Measurements from ENCODE around the gene MPHOSPH10.
"Not testable (repeated sequence)": the region's sequence is repeated elsewhere in the genome, so short reads cannot be mapped to it uniquely, and the experiment has no call there.

MPHOSPH10 gene

DNA sequence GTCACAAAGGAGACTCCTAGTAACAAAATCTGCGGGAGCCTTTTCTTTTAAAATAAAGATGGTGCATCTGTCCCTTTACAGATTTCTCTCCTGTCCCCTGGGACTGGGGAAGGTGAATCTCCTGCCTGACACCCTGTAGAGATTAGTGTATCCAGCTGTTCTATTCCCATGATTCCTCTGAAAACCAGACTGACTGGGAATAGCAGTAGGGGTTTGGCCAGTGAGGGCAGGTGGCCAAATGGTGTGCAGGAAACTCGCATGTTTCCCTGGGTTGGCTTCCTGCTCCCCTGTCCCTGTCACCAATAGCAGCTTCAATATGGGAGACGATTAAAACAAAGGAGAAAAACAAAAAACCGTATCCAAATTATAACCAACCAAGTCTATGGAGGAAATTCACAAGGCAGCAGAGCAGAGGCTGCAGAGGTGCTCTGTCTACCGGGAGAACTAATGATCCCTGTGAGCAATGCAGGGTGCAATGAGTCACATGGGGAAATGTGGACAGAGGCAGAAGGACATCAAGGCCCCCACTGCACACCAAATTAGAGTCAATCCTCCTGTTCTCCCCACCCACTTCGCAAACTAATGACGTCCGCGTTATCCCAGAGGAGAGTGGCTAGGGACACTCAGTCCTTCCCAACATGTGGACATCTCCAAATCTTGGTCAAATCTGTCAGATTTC lies 45.0 kb upstream of the MPHOSPH10 start:
- H3F3A ChIP-seq (ENCODE audit: low read depth); H3K27me3 ChIP-seq (ENCODE audit: insufficient read depth, low read length, poor library complexity, severe bottlenecking); H4K20me1 ChIP-seq (ENCODE audit: insufficient read depth, low read length, poor library complexity, severe bottlenecking); H3K79me2 ChIP-seq (ENCODE audit: insufficient read depth, low read length); H3K4me1 ChIP-seq (ENCODE audit: insufficient read depth, low read length, poor library complexity, severe bottlenecking); H3K4me3 ChIP-seq (ENCODE audit: low read length, poor library complexity, severe bottlenecking); H3K36me3 ChIP-seq (ENCODE audit: insufficient read depth, low read length); H3K9ac ChIP-seq (ENCODE audit: low read depth, low read length, poor library complexity, severe bottlenecking); H3K9me2 ChIP-seq (replicated peaks; ENCODE audit: low read depth, low read length); H3K9me3 ChIP-seq (ENCODE audit: insufficient read depth, low read depth, low read length); H2AFZ ChIP-seq (ENCODE audit: low read length); H3K4me2 ChIP-seq (ENCODE audit: low read depth, low read length, poor library complexity, severe bottlenecking): not testable (repeated sequence)

DNA sequence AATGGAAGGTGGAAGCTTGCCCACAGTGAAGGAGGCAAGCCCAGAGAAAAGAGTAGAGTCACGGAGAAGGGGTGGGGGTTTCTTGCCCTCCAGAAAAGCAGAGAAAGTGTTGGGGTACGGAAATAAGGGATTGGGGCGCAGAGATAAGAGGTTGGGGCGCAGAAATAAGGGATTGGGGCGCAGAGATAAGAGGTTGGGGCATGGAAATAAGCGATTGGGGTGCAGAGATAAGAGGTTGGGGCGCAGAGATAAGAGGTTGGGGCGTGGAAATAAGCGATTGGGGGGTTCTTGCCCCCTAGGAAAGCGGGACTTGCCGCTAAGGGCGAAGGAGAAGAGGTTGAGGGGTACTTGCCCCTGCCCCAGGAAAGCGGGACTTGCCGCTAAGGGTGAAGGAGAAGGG lies 41.0 kb upstream of the MPHOSPH10 start:
- H4K20me1 ChIP-seq (ENCODE audit: insufficient read depth, low read length, poor library complexity, severe bottlenecking); H3K4me2 ChIP-seq (ENCODE audit: low read depth, low read length, poor library complexity, severe bottlenecking); H3K79me2 ChIP-seq (ENCODE audit: insufficient read depth, low read length); H3K4me3 ChIP-seq (ENCODE audit: low read length, poor library complexity, severe bottlenecking); H3K9me2 ChIP-seq (replicated peaks; ENCODE audit: low read depth, low read length); H3K27me3 ChIP-seq (ENCODE audit: insufficient read depth, low read length, poor library complexity, severe bottlenecking); H3K9me3 ChIP-seq (ENCODE audit: insufficient read depth, low read depth, low read length); H3K4me1 ChIP-seq (ENCODE audit: insufficient read depth, low read length, poor library complexity, severe bottlenecking); H3F3A ChIP-seq (ENCODE audit: low read depth); H2AFZ ChIP-seq (ENCODE audit: low read length); H3K36me3 ChIP-seq (ENCODE audit: insufficient read depth, low read length); H3K9ac ChIP-seq (ENCODE audit: low read depth, low read length, poor library complexity, severe bottlenecking): not testable (repeated sequence)

DNA sequence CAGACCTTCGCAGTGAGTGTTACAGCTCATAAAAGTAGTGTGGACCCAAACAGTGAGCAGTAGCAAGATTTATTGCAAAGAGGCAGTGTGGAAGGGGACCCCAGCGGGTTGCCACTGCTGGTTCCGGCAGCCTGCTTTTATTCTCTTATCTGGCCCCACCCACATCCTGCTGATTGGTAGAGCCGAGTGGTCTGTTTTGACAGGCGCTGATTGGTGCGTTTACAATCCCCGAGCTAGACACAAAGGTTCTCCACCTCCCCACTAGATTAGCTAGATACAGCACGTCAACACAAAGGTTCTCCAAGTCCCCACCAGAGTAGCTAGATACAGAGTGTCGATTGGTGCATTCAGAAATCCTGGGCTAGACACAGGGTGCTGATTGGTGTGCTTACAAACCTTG lies 38.6 kb upstream of the MPHOSPH10 start:
- not testable (repeated sequence) for H3K36me3 ChIP-seq (ENCODE audit: insufficient read depth, low read length); H3K27me3 ChIP-seq (ENCODE audit: insufficient read depth, low read length, poor library complexity, severe bottlenecking); H3K9ac ChIP-seq (ENCODE audit: low read depth, low read length, poor library complexity, severe bottlenecking); H3F3A ChIP-seq (ENCODE audit: low read depth); H3K4me1 ChIP-seq (ENCODE audit: insufficient read depth, low read length, poor library complexity, severe bottlenecking); H4K20me1 ChIP-seq (ENCODE audit: insufficient read depth, low read length, poor library complexity, severe bottlenecking); H3K9me3 ChIP-seq (ENCODE audit: insufficient read depth, low read depth, low read length); H3K9me2 ChIP-seq (replicated peaks; ENCODE audit: low read depth, low read length); H2AFZ ChIP-seq (ENCODE audit: low read length); H3K4me2 ChIP-seq (ENCODE audit: low read depth, low read length, poor library complexity, severe bottlenecking); H3K4me3 ChIP-seq (ENCODE audit: low read length, poor library complexity, severe bottlenecking); H3K79me2 ChIP-seq (ENCODE audit: insufficient read depth, low read length)

DNA sequence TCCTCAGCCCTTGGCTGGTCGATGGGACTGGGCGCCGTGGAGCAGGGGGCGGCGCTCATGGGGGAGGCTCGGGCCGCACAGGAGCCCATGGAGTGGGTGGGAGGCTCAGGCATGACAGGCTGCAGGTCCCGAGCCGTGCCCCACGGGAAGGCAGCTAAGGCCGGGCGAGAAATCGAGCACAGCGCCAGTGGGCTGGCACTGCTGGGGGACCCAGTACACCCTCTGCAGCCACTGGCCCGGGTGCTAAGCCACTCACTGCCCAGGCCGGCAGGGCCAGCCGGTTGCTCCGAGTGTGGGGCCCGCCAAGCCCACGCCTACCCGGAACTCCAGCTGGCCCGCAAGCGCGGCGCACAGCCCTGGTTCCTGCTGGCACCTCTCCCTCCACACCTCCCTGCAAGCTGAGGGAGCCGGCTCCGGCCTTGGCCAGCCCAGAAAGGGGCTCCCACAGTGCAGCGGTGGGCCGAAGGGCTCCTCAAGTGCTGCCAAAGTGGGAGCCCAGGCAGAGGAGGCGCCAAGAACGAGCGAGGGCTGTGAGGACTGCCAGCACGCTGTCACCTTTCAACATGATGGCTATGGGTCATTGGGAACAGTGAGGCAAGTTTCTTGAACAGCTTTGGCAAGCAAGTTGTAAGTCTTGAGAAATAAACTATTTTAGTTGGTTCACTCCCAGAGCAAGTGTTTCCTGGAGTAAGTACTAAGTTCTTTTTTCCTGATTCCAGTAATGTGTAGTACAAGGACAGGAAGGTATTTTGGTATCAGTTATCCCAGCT lies 37.8 kb upstream of the MPHOSPH10 start:
- H3K4me2 ChIP-seq (ENCODE audit: low read depth, low read length, poor library complexity, severe bottlenecking); H3F3A ChIP-seq (ENCODE audit: low read depth); H3K4me3 ChIP-seq (ENCODE audit: low read length, poor library complexity, severe bottlenecking); H4K20me1 ChIP-seq (ENCODE audit: insufficient read depth, low read length, poor library complexity, severe bottlenecking); H3K4me1 ChIP-seq (ENCODE audit: insufficient read depth, low read length, poor library complexity, severe bottlenecking); H3K27me3 ChIP-seq (ENCODE audit: insufficient read depth, low read length, poor library complexity, severe bottlenecking); H3K9me2 ChIP-seq (replicated peaks; ENCODE audit: low read depth, low read length); H3K9ac ChIP-seq (ENCODE audit: low read depth, low read length, poor library complexity, severe bottlenecking); H3K36me3 ChIP-seq (ENCODE audit: insufficient read depth, low read length); H3K79me2 ChIP-seq (ENCODE audit: insufficient read depth, low read length); H3K9me3 ChIP-seq (ENCODE audit: insufficient read depth, low read depth, low read length); H2AFZ ChIP-seq (ENCODE audit: low read length): not testable (repeated sequence)

DNA sequence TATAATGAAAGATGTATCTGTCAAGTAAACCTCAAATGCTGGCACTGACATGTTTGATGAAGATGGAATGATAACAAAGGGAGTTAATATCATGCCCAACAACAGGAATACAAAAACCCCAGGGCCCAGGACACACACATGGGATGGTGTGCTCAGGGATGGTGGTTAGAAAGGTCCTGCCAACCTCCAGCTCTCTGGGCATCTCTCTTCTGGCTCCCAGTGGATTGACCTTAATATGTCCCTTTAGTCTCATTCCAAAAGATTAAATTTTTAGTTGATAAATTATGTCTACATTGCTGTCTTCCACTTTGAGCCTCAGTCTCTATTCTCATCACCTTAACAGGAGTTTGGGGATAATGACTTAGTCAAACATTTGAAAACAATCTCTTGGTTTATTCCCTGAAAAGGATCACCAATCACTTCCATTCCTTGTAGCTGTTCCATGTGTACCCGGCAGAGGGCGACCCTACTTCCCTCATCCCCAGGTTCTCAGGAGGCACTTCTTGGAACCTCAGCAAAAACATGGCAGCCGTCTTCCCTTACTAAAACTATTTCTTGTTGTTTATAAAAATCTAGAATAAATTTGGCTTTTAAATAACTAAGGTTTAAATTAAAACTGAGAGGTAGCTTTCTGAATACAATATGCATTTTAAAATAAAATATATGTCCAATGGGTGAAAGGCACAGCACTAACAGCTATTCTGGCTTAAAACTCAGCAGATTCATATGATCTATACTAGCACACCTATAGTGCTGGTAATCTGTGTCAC lies 30.1 kb upstream of the MPHOSPH10 start:
- Histone ChIP-seq H2AFZ (ENCODE audit: low read length) (peak overlapping the region; percentile 96), H4K20me1 (ENCODE audit: insufficient read depth, low read length, poor library complexity, severe bottlenecking) (no peaks in the 10 kb centered on the region), H3K36me3 (ENCODE audit: insufficient read depth, low read length) (no peaks in the 10 kb centered on the region), H3F3A (ENCODE audit: low read depth) (no peaks in the 10 kb centered on the region), H3K9me3 (ENCODE audit: insufficient read depth, low read depth, low read length) (no peaks in the 10 kb centered on the region), H3K9ac (ENCODE audit: low read depth, low read length, poor library complexity, severe bottlenecking) (no peak overlapping the region), H3K27me3 (ENCODE audit: insufficient read depth, low read length, poor library complexity, severe bottlenecking) (no peaks in the 10 kb centered on the region), H3K9me2 (replicated peaks; ENCODE audit: low read depth, low read length) (no peaks in the 10 kb centered on the region), H3K79me2 (ENCODE audit: insufficient read depth, low read length) (no peaks in the 10 kb centered on the region), H3K4me1 (ENCODE audit: insufficient read depth, low read length, poor library complexity, severe bottlenecking) (no peaks in the 10 kb centered on the region), H3K4me3 (ENCODE audit: low read length, poor library complexity, severe bottlenecking) (no peak overlapping the region), H3K4me2 (ENCODE audit: low read depth, low read length, poor library complexity, severe bottlenecking) (peak overlapping the region; percentile 45)
- TF ChIP-seq, protein P1, sequence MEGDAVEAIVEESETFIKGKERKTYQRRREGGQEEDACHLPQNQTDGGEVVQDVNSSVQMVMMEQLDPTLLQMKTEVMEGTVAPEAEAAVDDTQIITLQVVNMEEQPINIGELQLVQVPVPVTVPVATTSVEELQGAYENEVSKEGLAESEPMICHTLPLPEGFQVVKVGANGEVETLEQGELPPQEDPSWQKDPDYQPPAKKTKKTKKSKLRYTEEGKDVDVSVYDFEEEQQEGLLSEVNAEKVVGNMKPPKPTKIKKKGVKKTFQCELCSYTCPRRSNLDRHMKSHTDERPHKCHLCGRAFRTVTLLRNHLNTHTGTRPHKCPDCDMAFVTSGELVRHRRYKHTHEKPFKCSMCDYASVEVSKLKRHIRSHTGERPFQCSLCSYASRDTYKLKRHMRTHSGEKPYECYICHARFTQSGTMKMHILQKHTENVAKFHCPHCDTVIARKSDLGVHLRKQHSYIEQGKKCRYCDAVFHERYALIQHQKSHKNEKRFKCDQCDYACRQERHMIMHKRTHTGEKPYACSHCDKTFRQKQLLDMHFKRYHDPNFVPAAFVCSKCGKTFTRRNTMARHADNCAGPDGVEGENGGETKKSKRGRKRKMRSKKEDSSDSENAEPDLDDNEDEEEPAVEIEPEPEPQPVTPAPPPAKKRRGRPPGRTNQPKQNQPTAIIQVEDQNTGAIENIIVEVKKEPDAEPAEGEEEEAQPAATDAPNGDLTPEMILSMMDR (conservative IDR thresholded peaks at IDR 0.05; ENCODE audit: low read length) = peak; percentile 85
- no peak for TF ChIP-seq EZH2phosphoT487 (IDR thresholded peaks at IDR 0.05; ENCODE audit: borderline replicate concordance)
